ENCODE results near the gene IGSF21.
A peak's percentile ranks its signal among the peaks of the same experiment; 100 is the strongest.

Gene IGSF21

GRCh38 chr1:18097206-18097605 lies 10.4 kb upstream of the IGSF21 start:
- DNase-seq: no peak

GRCh38 chr1:18099026-18099425 lies 8.6 kb upstream of the IGSF21 start:
- DNase-seq: no peak

DNA sequence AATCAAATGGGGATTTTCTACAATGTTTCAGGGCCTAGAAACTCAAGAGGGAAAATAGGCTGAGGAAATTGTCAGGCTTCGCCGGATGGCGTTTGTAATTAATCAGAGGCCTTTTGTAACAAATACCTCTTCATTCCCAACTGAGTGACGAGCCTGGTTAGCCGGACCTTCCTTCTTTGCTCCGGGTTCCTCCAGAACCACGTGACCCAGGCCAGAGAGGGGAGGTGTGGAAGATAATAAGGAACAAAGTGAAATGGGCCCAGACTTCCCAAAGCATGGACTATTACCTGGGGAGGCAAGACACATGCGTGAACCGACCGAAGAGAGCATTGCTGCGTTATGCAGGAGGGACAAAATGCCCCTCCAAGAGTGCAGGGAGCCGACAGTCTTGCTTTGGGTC lies 7.5 kb upstream of the IGSF21 start:
- no peak for DNase-seq

GRCh38 chr1:18100491-18101063 lies 7.0 kb upstream of the IGSF21 start:
- DNase-seq: peak; percentile 35

- no peak for DNase-seq
Measured at GRCh38 chr1:18101508-18101907, 6.1 kb upstream of the IGSF21 start.

DNA sequence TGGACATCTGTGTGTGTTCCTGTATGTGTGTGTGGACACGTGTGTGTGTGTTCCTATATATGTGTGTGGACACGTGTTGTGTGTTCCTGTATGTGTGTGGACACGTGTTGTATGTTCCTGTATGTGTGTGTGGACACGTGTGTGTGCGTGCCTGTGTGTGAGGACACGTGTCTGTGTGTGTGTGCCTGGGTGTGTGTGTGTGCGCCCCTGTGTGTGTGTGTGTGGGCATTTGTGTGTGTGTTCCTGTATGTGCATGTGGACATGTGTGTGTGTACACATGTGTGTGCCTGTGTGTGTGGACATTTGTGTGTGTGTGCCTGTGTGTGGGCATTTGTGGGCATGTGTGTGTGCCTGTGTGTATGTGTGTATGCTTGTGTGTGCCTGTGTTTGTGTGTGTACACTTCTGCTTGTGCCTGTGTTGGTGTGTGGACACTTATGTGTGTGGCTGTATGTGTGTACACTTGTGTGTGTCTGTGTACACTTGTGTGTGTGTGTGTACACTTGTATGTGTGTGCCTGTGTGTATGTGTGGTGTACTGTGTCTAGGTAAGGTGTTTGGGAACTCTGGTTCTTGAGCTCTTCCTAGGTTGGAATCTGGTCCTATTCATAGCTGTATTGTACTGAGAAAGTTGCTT lies 3.7 kb upstream of the IGSF21 start:
- DNase-seq: no peak

DNA sequence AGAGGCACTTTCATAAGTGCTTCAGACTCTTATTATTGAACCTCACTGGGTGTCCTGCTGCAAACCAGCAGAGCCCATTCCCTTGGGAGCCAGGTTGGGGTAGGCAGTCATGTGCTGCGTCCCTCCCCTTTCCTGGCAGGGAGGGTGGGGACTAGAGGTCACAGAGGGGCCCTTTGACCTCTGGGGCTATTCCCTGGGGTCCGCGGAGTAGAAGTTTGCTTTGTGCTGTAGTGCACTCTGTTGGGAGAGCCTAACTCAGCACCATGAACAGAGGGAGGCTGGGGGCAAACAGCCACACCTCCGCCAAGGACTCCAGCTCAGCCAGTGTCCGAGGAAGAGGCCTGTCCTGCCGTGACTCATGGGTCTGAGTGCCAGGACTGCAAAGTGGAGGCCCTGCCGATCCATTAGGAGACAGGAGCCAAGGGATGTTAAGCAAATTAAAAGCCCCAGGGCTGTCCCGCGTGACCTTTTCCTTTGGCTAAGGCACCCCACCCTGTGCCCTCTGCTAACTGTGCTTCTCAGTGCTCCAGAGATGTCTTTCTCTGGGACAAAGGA lies 3.0 kb upstream of the IGSF21 start:
- DNase-seq: no peak

- no peak for DNase-seq
Measured at GRCh38 chr1:18105196-18105595, 2.4 kb upstream of the IGSF21 start.

- DNase-seq: no peak
Measured at GRCh38 chr1:18108299-18109057, 880 bp downstream of the IGSF21 start.

GRCh38 chr1:18109058-18109755 lies 1.6 kb downstream of the IGSF21 start:
- DNase-seq: no peak

DNA sequence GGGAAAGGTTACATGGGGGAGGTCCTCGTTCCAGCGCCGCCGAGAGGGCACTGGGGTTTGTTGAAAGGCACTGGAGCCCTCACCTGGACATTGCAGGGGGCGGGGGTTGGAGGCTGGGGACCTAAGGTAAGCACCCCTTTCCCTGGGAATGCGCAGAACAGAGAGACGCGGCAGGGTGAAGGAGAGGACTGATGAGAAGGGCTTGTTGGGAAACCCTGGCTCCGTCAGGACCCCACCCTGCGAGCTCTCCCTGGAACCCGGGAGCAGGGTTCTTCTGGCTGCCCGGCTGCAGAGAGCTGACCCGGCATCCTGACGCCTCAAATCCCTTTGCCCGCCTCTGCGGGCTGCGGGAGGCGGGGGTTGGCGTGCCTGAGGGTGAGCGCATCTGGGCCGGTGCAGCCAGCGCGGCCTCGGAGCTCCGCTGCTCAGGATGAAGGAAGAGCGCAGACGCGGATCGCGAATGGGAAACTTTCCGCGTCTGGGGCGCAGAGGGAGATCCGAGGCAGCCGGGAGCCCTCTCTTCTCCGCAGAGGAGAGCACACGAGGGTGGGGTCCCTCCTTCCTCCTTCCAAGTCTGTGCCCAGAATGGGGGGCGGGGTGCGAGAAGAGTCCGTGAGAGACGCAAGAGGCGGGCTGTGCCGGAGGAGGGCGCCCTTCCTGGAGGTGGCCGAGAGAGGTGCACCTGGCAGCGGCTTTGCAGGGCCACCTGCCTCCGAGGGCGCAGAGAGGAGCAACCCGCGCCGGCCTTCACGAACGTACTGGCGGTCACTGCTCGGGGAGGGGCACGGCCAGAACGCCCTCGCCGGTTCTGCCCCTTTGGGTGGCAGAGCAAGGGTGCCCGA lies 2.4 kb downstream of the IGSF21 start:
- DNase-seq: no peak

- DNase-seq: no peak
Measured at GRCh38 chr1:18110598-18110939, 3.0 kb downstream of the IGSF21 start.

DNA sequence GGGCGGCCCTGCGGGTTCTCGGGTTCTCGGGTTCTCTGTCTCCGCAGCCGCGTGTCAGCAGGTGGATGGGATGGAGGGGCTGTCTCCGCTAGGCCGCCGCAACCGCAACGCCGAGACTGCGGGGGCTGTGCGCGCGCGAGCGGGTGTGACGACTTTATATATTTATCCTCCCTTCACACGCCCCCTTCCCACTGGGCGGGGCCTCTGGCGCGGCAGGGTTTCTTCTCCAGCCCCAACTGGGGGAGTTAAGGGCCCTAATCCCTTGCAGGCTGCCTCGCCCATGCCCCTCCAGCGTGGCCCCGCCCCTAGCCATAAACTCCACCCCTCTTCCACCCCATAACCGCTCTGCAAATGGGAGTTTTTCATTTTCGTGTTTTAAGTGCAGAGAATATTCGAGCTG lies 3.4 kb downstream of the IGSF21 start:
- no peak for DNase-seq

- no peak for DNase-seq
Measured at GRCh38 chr1:18111605-18112297, 4.2 kb downstream of the IGSF21 start.

DNA sequence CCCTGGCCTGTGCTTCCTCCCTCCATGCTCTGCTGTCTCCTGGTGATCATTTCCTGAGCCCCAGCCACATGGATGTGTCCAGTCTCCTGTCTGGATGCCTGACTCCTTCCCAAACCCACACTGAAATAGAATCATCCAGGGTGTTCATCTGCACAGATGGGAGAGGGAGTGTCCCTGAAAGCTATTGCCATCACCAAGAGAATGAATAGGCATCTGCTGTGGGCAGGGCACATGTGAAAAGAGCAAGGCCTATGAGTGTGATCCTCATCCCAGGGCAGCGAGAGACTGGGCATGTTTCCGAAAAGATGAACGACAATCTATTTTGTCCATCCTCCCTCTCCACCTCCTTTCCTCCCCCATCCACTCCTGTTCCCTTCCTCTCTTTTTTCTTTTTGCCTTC lies 5.0 kb downstream of the IGSF21 start:
- no peak for DNase-seq

DNA sequence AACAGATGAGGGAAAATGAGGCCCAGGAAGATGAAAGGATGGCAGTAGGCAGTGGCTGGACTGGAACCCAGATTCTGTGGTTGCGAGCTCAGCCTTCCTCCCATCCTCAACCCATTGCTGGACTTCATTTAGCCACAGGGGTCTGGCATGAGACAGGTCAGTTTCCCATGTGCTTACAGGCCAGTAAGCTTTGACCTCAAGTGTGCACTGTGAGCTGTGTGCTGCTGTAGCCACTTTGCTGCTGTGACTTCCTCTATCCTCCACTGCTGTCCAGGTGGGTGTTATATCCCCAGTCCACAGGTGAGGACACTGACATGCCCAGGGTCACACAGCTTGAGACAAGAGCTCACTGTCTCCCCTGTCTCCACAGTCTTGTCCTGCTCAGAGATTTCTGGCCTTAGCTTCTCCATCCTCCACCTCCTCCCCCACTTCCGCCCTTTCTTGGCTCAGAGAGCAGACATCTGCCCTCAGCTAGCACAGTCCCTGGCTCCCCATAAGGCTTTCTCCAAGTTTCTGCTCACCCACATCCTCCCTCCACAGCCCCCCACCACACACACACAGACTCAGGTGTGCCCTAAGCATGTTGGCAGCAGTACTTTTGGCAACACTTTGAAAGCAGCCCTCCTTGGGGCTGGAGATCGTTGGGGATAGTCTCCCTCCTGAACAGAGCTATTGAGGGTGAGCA lies 7.3 kb downstream of the IGSF21 start:
- DNase-seq: no peak

DNA sequence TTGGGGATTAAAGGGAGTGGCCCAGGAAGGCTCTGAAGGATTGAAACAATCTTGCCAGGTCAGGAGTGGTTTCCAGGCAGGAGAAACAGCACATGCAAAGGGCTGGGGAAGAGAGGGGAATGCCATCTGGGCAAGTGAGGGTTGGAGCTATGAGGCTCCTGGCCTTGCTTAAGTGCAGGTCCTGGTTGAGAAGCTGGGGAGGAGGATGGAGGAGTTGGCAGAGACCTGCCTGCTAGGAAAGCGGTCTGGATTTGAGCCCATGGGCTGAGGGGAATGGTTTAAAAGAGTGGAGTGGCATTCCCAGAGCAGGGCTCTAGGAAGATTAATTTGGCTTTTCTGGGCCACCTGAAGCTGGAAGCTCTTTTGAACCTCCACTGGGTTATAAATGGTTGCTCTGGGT lies 9.2 kb downstream of the IGSF21 start:
- DNase-seq: no peak

DNA sequence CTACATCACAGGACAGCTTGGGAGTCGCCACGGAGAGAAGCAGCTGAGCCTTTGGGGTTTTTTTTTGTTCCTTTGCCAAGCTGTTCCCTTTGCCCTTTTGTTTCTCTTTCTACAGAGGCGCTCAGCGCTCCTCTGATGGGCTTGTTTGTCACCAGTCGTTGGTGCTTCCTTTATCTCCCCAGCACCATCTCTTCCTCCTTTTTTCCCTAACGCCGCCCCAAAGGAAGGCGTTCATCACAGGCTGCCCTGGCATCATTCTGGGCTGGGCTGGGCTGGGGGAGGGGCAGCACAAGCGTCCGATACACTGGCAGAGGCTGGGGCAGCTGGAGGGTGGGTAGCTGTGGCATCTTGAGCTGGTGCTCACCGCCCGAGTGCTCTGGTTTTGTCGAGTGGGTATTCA lies 10.5 kb downstream of the IGSF21 start:
- DNase-seq: no peak

DNA sequence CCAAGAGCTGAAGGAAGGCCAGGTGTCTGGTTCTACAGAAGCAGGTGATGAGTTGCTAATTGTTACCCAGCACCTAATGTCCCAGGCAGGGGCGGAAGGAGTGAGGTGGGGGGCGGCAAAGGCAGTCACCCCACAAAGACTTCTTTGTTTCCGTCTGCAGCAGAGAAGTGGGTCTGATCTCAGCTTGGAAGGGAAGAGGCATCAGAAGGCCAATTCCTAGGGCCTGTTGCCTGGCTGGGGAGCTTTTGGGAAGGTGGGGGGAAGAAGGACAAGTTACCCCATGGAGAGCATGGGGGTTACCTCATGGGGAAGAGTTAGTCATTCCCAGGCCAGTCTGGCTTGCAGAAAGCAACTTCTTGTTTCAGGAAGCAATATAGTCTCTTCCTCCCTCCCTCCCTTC lies 10.9 kb downstream of the IGSF21 start:
- DNase-seq: no peak

DNA sequence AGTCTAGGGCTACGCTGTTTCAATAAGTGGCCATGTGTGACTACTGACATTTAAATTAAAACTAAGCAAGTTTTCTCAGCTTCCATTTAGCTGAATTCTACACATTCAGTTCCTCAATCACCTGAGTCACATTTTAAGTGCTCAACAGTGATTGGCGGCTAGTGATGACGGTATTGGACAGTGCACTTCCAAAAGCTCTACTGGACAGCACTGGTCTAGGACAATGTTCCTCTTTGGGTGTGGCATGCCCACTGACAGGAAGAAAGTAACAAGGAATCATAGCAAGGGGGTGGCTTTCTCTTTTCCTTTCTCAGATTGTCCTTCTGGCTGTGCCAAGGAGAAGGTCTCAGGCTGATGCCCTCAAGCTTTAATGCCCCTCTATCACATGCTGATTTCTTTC lies 11.7 kb downstream of the IGSF21 start:
- DNase-seq: no peak

- no peak for DNase-seq
Measured at GRCh38 chr1:18119771-18120377, 12.3 kb downstream of the IGSF21 start.
